ENCODE measurements around the gene TBC1D2B.
"Not testable (repeated sequence)": the region's sequence is repeated elsewhere in the genome, so short reads cannot be mapped to it uniquely, and the experiment has no call there.

Gene TBC1D2B

DNA sequence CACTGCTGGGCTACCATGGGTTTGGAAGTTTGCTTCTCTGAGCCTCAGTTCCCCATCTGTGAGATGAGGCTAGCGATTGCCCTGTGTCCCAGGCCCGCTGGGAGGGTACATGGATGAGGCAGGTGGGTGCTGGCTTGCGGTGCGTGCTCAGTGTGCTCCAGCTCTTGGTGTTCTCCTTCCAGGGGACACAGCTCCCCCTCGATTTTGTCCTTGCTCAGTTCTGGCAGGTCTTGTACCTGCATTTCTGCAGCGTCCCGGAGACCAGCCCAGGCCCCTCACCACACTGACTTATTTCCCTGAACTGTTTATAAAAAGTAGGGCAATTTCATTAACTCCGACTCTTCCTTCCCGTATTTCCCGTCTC is 95.4 kb downstream of the TBC1D2B start:
- no peak overlapping the region for H3K4me3 ChIP-seq (ENCODE audit: low read depth, low read length)
- DNase-seq (ENCODE audit: low read depth), result no peak
- TF ChIP-seq, protein P1, sequence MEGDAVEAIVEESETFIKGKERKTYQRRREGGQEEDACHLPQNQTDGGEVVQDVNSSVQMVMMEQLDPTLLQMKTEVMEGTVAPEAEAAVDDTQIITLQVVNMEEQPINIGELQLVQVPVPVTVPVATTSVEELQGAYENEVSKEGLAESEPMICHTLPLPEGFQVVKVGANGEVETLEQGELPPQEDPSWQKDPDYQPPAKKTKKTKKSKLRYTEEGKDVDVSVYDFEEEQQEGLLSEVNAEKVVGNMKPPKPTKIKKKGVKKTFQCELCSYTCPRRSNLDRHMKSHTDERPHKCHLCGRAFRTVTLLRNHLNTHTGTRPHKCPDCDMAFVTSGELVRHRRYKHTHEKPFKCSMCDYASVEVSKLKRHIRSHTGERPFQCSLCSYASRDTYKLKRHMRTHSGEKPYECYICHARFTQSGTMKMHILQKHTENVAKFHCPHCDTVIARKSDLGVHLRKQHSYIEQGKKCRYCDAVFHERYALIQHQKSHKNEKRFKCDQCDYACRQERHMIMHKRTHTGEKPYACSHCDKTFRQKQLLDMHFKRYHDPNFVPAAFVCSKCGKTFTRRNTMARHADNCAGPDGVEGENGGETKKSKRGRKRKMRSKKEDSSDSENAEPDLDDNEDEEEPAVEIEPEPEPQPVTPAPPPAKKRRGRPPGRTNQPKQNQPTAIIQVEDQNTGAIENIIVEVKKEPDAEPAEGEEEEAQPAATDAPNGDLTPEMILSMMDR (IDR thresholded peaks at IDR 0.05; ENCODE audit: control insufficient read depth, extremely low read depth, insufficient read depth), result no peak

DNA sequence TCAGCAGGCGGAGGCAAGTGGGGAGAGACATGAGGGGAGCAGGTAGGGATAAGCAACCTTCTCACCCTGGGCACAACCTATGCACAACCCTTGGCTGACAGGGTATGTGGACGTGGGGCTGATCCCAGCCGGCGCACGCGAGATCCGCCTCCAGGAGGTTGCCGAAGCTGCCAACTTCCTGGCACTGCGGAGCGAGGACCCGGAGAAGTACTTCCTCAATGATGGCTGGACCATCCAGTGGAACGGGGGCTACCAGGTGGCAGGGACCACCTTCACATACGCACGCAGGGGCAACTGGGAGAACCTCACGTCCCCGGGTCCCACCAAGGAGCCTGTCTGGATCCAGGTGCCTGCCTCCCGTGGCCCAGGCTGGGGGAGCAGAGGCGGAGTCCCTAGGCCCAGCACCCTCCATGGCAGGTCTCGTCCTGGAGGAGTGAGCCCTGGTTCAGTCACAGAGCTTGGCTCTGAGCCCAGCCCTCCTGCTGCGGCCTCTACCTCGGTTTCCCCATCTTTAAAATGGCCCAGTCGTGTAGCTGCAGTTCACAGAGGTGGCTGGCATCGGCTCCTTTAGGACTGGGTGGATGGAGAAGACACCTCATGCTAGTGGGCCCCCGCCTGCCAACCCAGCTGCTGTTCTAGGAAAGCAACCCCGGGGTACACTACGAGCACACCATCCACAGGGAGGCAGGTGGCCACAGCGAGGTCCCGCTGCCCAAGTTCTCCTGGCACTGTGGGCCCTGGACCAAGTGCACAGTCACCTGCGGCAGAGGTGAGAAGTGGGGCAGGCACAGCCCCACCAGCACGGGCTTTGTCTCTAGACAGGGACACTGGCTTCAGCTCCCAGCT is 96.0 kb downstream of the TBC1D2B start:
- DNase-seq (ENCODE audit: low read depth), result no peak
- TF ChIP-seq, protein P1 (IDR thresholded peaks at IDR 0.05; ENCODE audit: control insufficient read depth, extremely low read depth, insufficient read depth), result no peak
- H3K4me3 ChIP-seq (ENCODE audit: low read depth, low read length), result no peak overlapping the region

DNA sequence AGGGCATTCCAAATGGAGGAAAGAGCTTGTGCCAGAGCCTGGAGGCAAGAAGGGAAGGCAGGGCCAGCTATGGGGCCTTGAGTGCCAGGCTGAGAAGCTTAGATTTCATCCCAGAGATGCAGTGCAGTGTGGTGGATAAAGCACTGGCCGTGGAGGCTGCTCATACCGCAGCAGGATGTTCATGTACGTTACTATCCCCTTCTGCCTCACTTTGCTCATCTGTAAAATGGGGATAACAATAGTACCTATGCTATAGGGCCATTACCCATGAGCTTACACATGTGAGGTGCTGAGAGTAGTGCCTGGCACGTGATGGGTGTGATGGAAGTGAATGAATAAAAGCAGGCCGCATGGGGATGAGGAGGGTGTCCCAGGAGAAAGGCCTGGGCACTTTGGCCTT is 96.8 kb downstream of the TBC1D2B start:
- H3K4me3 ChIP-seq (ENCODE audit: low read depth, low read length); DNase-seq (ENCODE audit: low read depth): not testable (repeated sequence)

DNA sequence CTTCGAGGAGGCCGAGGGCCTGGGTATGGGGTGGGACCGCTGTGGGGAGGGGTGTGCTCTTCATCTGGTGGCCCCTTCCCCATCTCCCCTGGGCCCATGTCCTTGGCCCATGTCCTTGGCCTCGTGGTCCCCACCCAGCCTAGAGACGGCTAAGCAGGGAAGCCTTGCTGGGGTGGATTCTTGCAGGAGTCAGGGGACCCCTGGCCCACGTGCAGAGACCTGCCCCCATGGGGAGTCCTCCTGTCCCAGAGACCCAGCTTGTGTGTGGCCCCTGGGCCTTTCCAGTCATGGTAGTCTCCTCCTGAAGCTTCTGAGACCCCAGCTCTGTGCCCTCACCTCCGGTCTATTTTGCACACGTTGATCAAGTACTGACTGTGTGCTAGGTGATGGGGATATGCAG is 97.4 kb downstream of the TBC1D2B start:
- TF ChIP-seq, protein P1 (IDR thresholded peaks at IDR 0.05; ENCODE audit: control insufficient read depth, extremely low read depth, insufficient read depth), result no peak
- DNase-seq (ENCODE audit: low read depth), result no peak
- no peak overlapping the region for H3K4me3 ChIP-seq (ENCODE audit: low read depth, low read length)

DNA sequence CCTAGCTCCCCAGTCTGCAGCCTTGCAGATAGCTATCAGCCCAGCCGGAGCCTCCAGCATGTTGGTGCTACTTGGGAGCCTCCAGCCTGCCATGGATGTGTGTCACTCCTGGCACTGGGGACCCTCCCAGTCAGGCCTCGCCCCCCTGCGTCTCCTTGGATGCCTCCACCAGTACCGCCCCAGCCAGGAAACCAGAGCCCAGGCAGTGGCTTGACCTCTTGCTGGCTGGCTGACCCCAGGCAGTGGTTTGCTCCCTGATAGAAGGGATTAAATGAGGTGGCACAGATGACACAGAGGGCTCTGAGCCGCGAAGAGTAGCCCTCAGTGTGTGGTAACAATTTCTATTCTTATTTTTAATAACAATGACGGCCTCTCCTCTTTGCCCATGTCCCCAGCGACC is 98.4 kb downstream of the TBC1D2B start:
- not testable (repeated sequence) for DNase-seq (ENCODE audit: low read depth); H3K4me3 ChIP-seq (ENCODE audit: low read depth, low read length)

DNA sequence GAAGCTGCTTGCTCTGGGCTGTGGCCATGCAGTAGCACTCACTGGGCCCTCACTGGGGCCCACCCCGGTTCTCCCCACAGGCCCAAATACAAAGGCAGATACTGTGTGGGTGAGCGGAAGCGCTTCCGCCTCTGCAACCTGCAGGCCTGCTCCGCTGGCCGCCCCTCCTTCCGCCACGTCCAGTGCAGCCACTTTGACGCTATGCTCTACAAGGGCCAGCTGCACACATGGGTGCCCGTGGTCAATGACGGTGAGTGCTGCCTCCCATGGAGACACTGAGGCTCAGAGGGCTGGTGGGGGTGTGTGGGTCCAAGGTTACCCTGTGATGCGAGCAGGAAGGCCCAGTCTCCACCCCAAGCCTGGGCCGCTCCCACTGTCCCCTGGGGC is 98.8 kb downstream of the TBC1D2B start:
- H3K4me3 ChIP-seq (ENCODE audit: low read depth, low read length); DNase-seq (ENCODE audit: low read depth): not testable (repeated sequence)

DNA sequence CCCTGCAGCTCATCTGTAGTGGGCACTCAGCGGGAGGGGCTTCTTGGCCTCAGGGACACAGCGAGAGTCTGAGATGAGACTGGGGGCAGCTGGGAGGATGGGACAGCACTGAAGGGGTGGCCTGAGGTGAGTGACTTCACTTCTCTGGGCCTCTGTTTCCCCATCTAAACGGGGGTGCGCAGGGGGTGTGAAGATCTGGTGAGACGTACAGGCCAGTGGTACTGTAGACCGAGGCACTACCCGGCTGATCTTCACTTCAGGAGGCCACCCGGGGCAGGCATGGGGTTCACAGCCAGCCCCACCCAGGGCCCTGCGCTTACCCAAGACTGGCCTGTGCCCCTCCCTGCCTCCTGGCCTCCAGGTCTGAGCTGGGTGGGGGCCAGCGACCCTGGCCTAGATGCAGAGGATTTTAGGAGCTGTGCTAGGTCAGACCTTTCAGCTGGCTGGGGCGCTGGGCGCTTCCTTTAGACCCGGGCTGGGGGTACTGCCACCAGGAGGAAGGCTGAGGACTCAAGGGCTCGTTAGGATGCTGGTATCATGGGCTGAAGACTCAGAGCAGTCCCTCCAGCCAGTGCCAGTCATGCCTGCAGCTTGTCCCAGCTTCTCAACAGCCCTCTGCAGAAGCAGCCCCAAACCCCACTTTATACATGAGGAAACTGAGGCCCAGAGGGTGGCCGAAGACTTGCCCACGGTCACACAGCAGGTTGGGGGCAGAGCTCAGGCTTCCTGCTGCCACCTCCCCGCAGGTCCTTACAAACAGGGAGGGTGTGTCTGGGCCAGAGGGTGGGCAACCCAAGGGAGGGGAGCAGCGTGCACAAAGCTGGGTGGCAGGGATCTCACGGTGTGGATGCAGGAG is 99.4 kb downstream of the TBC1D2B start:
- not testable (repeated sequence) for H3K4me3 ChIP-seq (ENCODE audit: low read depth, low read length); DNase-seq (ENCODE audit: low read depth)

DNA sequence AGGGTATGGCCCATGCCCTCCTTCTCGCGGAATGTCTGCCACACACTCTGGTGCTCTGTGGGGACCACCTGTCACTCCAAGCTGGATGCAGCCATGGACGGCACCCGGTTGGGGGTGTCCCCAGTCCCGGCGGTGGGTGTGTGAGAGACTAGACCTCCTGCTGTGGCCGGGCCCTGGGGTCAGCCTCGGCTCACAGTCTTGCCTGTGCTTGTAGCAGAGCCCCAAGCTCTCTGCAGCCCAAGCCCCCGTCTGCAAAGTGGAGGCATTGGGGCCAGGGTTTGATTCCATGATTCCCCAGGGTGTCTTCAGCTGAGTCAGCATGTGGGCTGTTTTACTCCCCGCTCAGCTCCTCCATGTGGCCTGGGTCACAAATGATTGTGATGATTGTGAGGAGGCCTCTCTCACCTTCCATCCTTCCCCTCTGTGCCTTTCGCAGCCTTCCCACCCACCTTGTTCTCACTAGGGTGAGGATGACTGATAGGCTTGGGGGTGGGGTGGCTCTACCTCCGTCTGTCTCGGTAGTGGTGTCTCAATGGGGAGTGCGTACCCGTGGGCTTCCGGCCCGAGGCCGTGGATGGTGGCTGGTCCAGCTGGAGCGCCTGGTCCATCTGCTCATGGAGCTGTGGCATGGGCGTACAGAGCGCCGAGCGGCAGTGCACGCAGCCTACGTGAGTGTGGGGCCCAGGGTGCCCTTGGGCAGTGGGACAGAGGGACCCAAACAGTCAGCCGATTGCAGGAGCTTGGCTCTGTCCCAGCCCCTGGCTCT is 100.6 kb downstream of the TBC1D2B start:
- H3K4me3 ChIP-seq (ENCODE audit: low read depth, low read length); DNase-seq (ENCODE audit: low read depth): not testable (repeated sequence)

DNA sequence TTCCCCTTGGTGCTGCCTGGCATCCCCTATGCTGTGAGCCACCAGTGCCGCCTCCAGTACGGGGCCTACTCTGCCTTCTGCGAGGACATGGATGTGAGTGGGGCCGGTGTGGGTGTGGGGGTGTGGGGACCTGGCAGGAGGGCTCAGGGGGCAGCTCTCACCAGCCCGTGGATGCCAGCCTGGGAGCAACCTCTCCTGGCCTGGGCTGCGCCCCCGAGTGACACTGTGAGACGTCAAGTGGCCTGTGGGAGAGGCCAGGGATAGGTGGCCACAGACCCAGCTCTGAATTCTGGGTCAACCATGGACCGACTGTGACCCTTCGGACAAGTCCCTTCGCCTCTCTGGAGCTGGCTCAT is 101.4 kb downstream of the TBC1D2B start:
- not testable (repeated sequence) for H3K4me3 ChIP-seq (ENCODE audit: low read depth, low read length); DNase-seq (ENCODE audit: low read depth)

Measured in LNCaP clone FGC (cell line).